B cell (primary cell): Measurements from ENCODE around the gene NEMP2. TPM values are rescaled to one million over a fixed set of nuclear protein-coding genes. Genes with fewer than 3 reads are reported as not detected.

Source experiments
- ATAC-seq: fragments of 200-7000 bp; cut with Tn5 transposase; one replicate; pipeline ENCODE4 v1.10.0; 2021; ENCODE audit warnings: low read depth, mild to moderate bottlenecking, moderate number of reproducible peaks, moderate library complexity
- CTCF ChIA-PET: fragments of 350-600 bp; sonication (Branson Sonifier 250); formaldehyde crosslinking; loops from one replicate; lab custom pipeline; 2021; ENCODE audit warnings: antibody characterized with exemption, inconsistent platforms; lab: Charles Lee
- POLR2A ChIA-PET: fragments of 350-600 bp; sonication (Branson Sonifier 250); formaldehyde crosslinking; loops from one replicate; lab custom pipeline; 2021; ENCODE audit warnings: antibody characterized with exemption; lab: Charles Lee
- DNase-seq: peaks from one replicate; pipeline ENCODE4 v3.0.0; 2013
- H2AFZ ChIP-seq: 2 replicates; pipeline ENCODE4 v1.6.1; 2012; ENCODE audit warnings: mild to moderate bottlenecking, low read depth, low read length; ENCODE audit not compliant: insufficient read depth, poor library complexity, severe bottlenecking
- H3K27ac ChIP-seq, 2 donors: 1 replicate in 1 of 2; 2 replicates in 1 of 2; pipeline ENCODE4 v1.5.1; 2012 to 2013; ENCODE audit warnings: low read length in 2 of 2, mild to moderate bottlenecking in 2 of 2, moderate library complexity in 1 of 2
- H3K27me3 ChIP-seq, 4 experiments: fragments of 200-600 bp in 1 of 4; sonication (generic) in 1 of 4; replicated peaks in 1 of 4; 1 replicate in 2 of 4; 2 replicates in 2 of 4; pipeline versions ENCODE4 v1.6.1 to v1.7.0; 2013 to 2016; ENCODE audit warnings: low read length in 3 of 4, mild to moderate bottlenecking in 2 of 4, mixed read lengths in 1 of 4, moderate library complexity in 1 of 4; ENCODE audit not compliant: insufficient read depth in 4 of 4, control insufficient read depth in 3 of 4; ENCODE audit errors: control extremely low read depth in 1 of 4
- H3K36me3 ChIP-seq, 2 experiments: replicated peaks in 1 of 2; 1 replicate in 1 of 2; 2 replicates in 1 of 2; pipeline versions ENCODE4 v1.6.1 to v1.7.1; 2013; ENCODE audit warnings: low read length in 1 of 2; ENCODE audit not compliant: insufficient read depth in 2 of 2, control insufficient read depth in 1 of 2; ENCODE audit errors: control extremely low read depth in 1 of 2, extremely low read depth in 1 of 2
- H3K4me1 ChIP-seq, 2 donors: fragments of 200-600 bp in 1 of 2; sonication (generic) in 1 of 2; 1 replicate in 1 of 2; 2 replicates in 1 of 2; pipeline versions ENCODE4 v1.5.1 to v1.6.1; 2013 to 2017; ENCODE audit warnings: low read length in 2 of 2; ENCODE audit not compliant: control insufficient read depth in 2 of 2, insufficient read depth in 2 of 2
- H3K4me2 ChIP-seq: replicated peaks from 2 replicates; pipeline ENCODE3; 2012; ENCODE audit warnings: mild to moderate bottlenecking, low read depth, low read length; ENCODE audit not compliant: poor library complexity, severe bottlenecking
- H3K4me3 ChIP-seq, 5 experiments: fragments of 200-600 bp in 1 of 5; sonication (generic) in 1 of 5; 1 replicate in 3 of 5; 2 replicates in 2 of 5; pipeline versions ENCODE4 v1.5.1 to v1.7.0; 2011 to 2016; ENCODE audit warnings: low read length in 4 of 5, mild to moderate bottlenecking in 4 of 5, low read depth in 2 of 5, control low read depth in 1 of 5, moderate library complexity in 1 of 5; ENCODE audit not compliant: insufficient read depth in 1 of 5; ENCODE audit errors: control extremely low read depth in 1 of 5, extremely low read depth in 1 of 5
- H3K79me2 ChIP-seq: fragments of 200-600 bp; sonication (generic); one replicate; pipeline ENCODE4 v1.6.0; 2016; ENCODE audit warnings: low read length; ENCODE audit not compliant: control insufficient read depth, insufficient read depth
- H3K9ac ChIP-seq: fragments of 200-600 bp; sonication (generic); 2 replicates; pipeline ENCODE4 v1.6.1; 2017; ENCODE audit warnings: mild to moderate bottlenecking, low read length, moderate library complexity
- H3K9me3 ChIP-seq, 3 donors: one replicate each; pipeline versions ENCODE4 v1.6.1 to v1.7.1; 2013; ENCODE audit warnings: low read length in 2 of 3; ENCODE audit not compliant: control insufficient read depth in 2 of 3, insufficient read depth in 1 of 3; ENCODE audit errors: control extremely low read depth in 1 of 3
- H4K20me1 ChIP-seq: 2 replicates; pipeline ENCODE4 v1.6.0; 2012; ENCODE audit warnings: mild to moderate bottlenecking, low read length; ENCODE audit not compliant: insufficient read depth, control insufficient read depth, poor library complexity, severe bottlenecking
- H3K27ac Mint-ChIP-seq: one replicate; pipeline ENCODE4 v1.8.0; 2021; ENCODE audit warnings: mixed read lengths
- H3K27me3 Mint-ChIP-seq: one replicate; pipeline ENCODE4 v1.8.0; 2021; ENCODE audit warnings: mixed read lengths
- H3K4me1 Mint-ChIP-seq: one replicate; pipeline ENCODE4 v1.8.0; 2021; ENCODE audit warnings: mixed read lengths
- H3K4me3 Mint-ChIP-seq: one replicate; pipeline ENCODE4 v1.8.0; 2021; ENCODE audit warnings: mixed read lengths
- H3K9me3 Mint-ChIP-seq: one replicate; pipeline ENCODE4 v1.8.0; 2022; ENCODE audit warnings: mixed read lengths; ENCODE audit not compliant: insufficient read depth
- CTCF ChIP-seq: fragments of 200-600 bp; IDR thresholded peaks from one replicate; pipeline ENCODE4 v1.8.0; 2022; ENCODE audit warnings: antibody characterized with exemption, mild to moderate bottlenecking
- EZH2 ChIP-seq: IDR thresholded peaks from 2 replicates; pipeline ENCODE4 v1.6.1; 2012; ENCODE audit warnings: borderline replicate concordance, low read depth, mild to moderate bottlenecking, moderate library complexity, low read length; ENCODE audit not compliant: insufficient read depth, poor library complexity, severe bottlenecking
- WGBS: methylation state at CpG from one replicate; pipeline ENCODE4 v1.1.5; 2013; ENCODE audit warnings: missing lambda C conversion rate; ENCODE audit not compliant: insufficient coverage; 5-methylcytosine and 5-hydroxymethylcytosine counted together
- intact Hi-C: fragments of 100-400 bp; cut with micrococcal nuclease; formaldehyde crosslinking; loops from one replicate; pipeline ENCODE4 v1.10.0; 2022
- polyA plus RNA-seq: library from polyadenylated mRNA; depleted of rRNA; stranded (reverse); fragments of >200 nt; gene quantifications from 2 replicates; pipeline ENCODE4 v1.2.3, GENCODE V29; 2012
- total RNA-seq, 2 donors: library from RNA; stranded (reverse); fragments of 120-200 nt in 1 of 2; gene quantifications; 1 replicate in 1 of 2; 2 replicates in 1 of 2; pipeline versions ENCODE4 v1.2.3 to v1.2.4, GENCODE V29; 2013 to 2022

NEMP2 gene
- total and polyA plus RNA-seq, 2 donors (not counting 1 experiment from before 2014, with no cell fraction given): 1.3 to 17.3 TPM

GRCh38 chr2:190579915-190580846 is 45.7 kb upstream of the NEMP2 start:
- no peaks in the 10 kb centered on the region for H3K79me2 ChIP-seq
- Mint-ChIP-seq H3K9me3 (no peaks in the 10 kb centered on the region), H3K27ac (no peak overlapping the region), H3K27me3 (no peaks in the 10 kb centered on the region), H3K4me1 (peaks cover 15% of the 10 kb centered on the region), H3K4me3 (no peak overlapping the region)
- no peak overlapping the region for H3K9ac ChIP-seq
- no peak overlapping the region for H2AFZ ChIP-seq
- H3K36me3 ChIP-seq: no peaks in the 10 kb centered on the region
- H4K20me1 ChIP-seq: no peaks in the 10 kb centered on the region
- WGBS: 95% methylated on average over 3 of the region's 7 CpGs
- DNase-seq: no peak
- peaks cover 9 to 24% of the 10 kb centered on the region in 2 donors for H3K4me1 ChIP-seq
- POLR2A ChIA-PET: no interaction called here
- H3K9me3 ChIP-seq: no peaks in the 10 kb centered on the region
- CTCF ChIA-PET: no interaction called here
- TF ChIP-seq CTCF: no peak
- TF ChIP-seq EZH2: no peak
- no peak overlapping the region for H3K4me2 ChIP-seq
- no peak overlapping the region for H3K4me3 ChIP-seq
- no peak overlapping the region for H3K27ac ChIP-seq
- ATAC-seq: no peak
- no peaks in the 10 kb centered on the region for H3K27me3 ChIP-seq
- intact Hi-C loops: loop anchor here (5.0 kb wide), 1 partner anchor 48 kb away; the partner anchor contains the start of gene NEMP2

GRCh38 chr2:190579058-190579410 is 44.5 kb upstream of the NEMP2 start:
- ChIA-PET POLR2A (no interaction called here), CTCF (no interaction called here)
- no peak overlapping the region for H3K27ac ChIP-seq
- no peak for ATAC-seq
- intact Hi-C loops: no loop called here
- H3K27ac Mint-ChIP-seq: no peak overlapping the region
- no peaks in the 10 kb centered on the region for H3K36me3 ChIP-seq
- no CpG with 5 or more reads among the region's 2 CpGs for WGBS
- peak overlapping the region; percentile 30 for H2AFZ ChIP-seq
- no peak overlapping the region for H3K4me3 Mint-ChIP-seq
- no peaks in the 10 kb centered on the region for H3K9me3 Mint-ChIP-seq
- DNase-seq: no peak
- no peaks in the 10 kb centered on the region for H3K27me3 ChIP-seq
- H3K27me3 Mint-ChIP-seq: no peaks in the 10 kb centered on the region
- H3K4me2 ChIP-seq: peak overlapping the region; percentile 47
- no peaks in the 10 kb centered on the region for H3K9me3 ChIP-seq
- peaks cover 15% of the 10 kb centered on the region for H3K4me1 Mint-ChIP-seq
- H3K79me2 ChIP-seq: no peaks in the 10 kb centered on the region
- no peak overlapping the region for H3K9ac ChIP-seq
- TF ChIP-seq CTCF: no peak
- TF ChIP-seq EZH2: no peak
- no peak overlapping the region for H3K4me3 ChIP-seq
- peaks cover 9 to 24% of the 10 kb centered on the region in 2 donors for H3K4me1 ChIP-seq
- H4K20me1 ChIP-seq: no peaks in the 10 kb centered on the region
